CD4-positive, alpha-beta T cell (primary cell): ENCODE data around the gene BAIAP2L2. TPM values are rescaled to one million over a fixed set of nuclear protein-coding genes. Genes with fewer than 3 reads are reported as not detected.
A peak's percentile ranks its signal among the peaks of the same experiment; 100 is the strongest.

ENCODE experiments used
- ATAC-seq: fragments of 200-7000 bp; cut with Tn5 transposase; one replicate; pipeline ENCODE4 v1.10.0; 2022; ENCODE audit warnings: mild to moderate bottlenecking; ENCODE audit not compliant: poor library complexity
- CTCF ChIA-PET: fragments of 350-600 bp; sonication (Branson Sonifier 250); formaldehyde crosslinking; loops from one replicate; lab custom pipeline; 2021; ENCODE audit warnings: antibody characterized with exemption, inconsistent platforms; lab: Charles Lee
- POLR2A ChIA-PET: fragments of 350-600 bp; sonication (Branson Sonifier 250); formaldehyde crosslinking; loops from one replicate; lab custom pipeline; 2021; ENCODE audit warnings: antibody characterized with exemption, inconsistent platforms; lab: Charles Lee
- DNase-seq, 14 experiments: peaks; one replicate each; pipeline ENCODE4 v3.0.0-alpha.2; 2013 to 2020; ENCODE audit warnings: mixed read lengths in 2 of 14
- H3K27ac ChIP-seq, 2 donors: one replicate each; pipeline versions ENCODE4 v1.5.1 to v1.7.0; 2013; ENCODE audit warnings: low read length in 2 of 2, low read depth in 1 of 2, mild to moderate bottlenecking in 1 of 2
- H3K27me3 ChIP-seq, 2 experiments: 1 replicate in 1 of 2; 2 replicates in 1 of 2; pipeline versions ENCODE4 v1.6.1 to v1.7.0; 2013; ENCODE audit warnings: low read length in 2 of 2, control low read depth in 1 of 2, mild to moderate bottlenecking in 1 of 2, moderate library complexity in 1 of 2; ENCODE audit not compliant: insufficient read depth in 2 of 2, control insufficient read depth in 1 of 2
- H3K36me3 ChIP-seq: one replicate; pipeline ENCODE4 v1.6.1; 2013; ENCODE audit warnings: low read length, control low read depth; ENCODE audit not compliant: insufficient read depth
- H3K4me1 ChIP-seq: one replicate; pipeline ENCODE4 v1.6.1; 2013; ENCODE audit warnings: low read length, control low read depth; ENCODE audit not compliant: insufficient read depth
- H3K4me3 ChIP-seq: one replicate; pipeline ENCODE4 v1.5.1; 2013; ENCODE audit warnings: mild to moderate bottlenecking, low read length, moderate library complexity
- H3K9me3 ChIP-seq, 2 experiments: 1 replicate in 1 of 2; 2 replicates in 1 of 2; pipeline versions ENCODE4 v1.6.1 to v1.7.0; 2013; ENCODE audit warnings: low read length in 2 of 2, mild to moderate bottlenecking in 2 of 2, control low read depth in 1 of 2, moderate library complexity in 1 of 2; ENCODE audit not compliant: control insufficient read depth in 1 of 2, insufficient read depth in 1 of 2
- H3K27ac Mint-ChIP-seq: one replicate; pipeline ENCODE4 v1.8.0; 2020; ENCODE audit warnings: mixed read lengths
- H3K27me3 Mint-ChIP-seq: one replicate; pipeline ENCODE4 v1.8.0; 2021; ENCODE audit warnings: mixed read lengths
- H3K36me3 Mint-ChIP-seq: one replicate; pipeline ENCODE4 v1.8.0; 2021; ENCODE audit warnings: low read depth, mixed read lengths
- H3K4me1 Mint-ChIP-seq: one replicate; pipeline ENCODE4 v1.8.0; 2021; ENCODE audit warnings: low read depth, mixed read lengths
- H3K4me3 Mint-ChIP-seq: one replicate; pipeline ENCODE4 v1.8.0; 2020; ENCODE audit warnings: mild to moderate bottlenecking, mixed read lengths
- H3K9me3 Mint-ChIP-seq: one replicate; pipeline ENCODE4 v1.8.0; 2020; ENCODE audit warnings: mixed read lengths
- intact Hi-C, 2 experiments: fragments of 100-400 bp; cut with DNase I in 1 of 2; cut with micrococcal nuclease in 1 of 2; formaldehyde crosslinking; loops; one replicate each; pipeline versions ENCODE4 v1.15.1 to v1.9.0; 2023 to 2025; cut with DNase I, micrococcal nuclease
- total RNA-seq, 174 experiments: library from RNA in 2 of 174; stranded (reverse) in 2 of 174; gene quantifications; one replicate each; pipeline ENCODE4 v1.2.3 and lab custom pipeline; 2021 to 2026
- TF ChIP-seq, protein P1 (sequence below): fragments of 200-600 bp; IDR thresholded peaks from one replicate; pipeline ENCODE4 v1.8.0; 2022; ENCODE audit warnings: antibody characterized with exemption, mild to moderate bottlenecking

The BAIAP2L2 gene
- total RNA-seq, 2 experiments from 2014 or later = 0.45 to 1.0 TPM

DNA sequence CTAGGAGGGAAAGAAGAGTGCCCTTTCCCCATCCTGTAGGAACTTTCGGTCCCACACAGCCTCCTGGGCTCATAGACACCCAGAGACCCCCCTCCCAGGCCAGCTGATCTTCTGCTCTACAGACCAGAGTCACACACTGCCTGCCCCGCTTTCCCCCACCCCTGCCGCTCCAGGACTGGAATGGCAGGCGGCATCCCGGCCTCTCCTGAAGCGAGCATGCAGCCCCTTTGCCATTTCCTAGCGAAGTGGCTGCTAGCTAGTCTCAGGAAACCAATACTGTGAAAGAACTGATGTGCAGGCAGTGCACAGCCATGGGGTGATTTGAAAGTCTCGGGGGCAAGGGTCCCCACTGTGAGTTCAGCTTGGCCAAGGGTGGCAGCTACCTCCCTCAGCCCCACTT lies 44.9 kb downstream of the BAIAP2L2 start:
- ChIA-PET POLR2A (no interaction called here), CTCF (interaction anchor here (1.2 kb wide), 1 partner anchor 13 kb away, joined by 3 read pairs; no protein-coding TSS in a partner anchor)
- Histone ChIP-seq H3K4me1 (no peaks in the 10 kb centered on the region), H3K36me3 (peaks cover 45% of the 10 kb centered on the region), H3K27me3 (no peaks in the 10 kb centered on the region), H3K4me3 (no peak overlapping the region), H3K9me3 (no peaks in the 10 kb centered on the region), H3K27ac (no peak overlapping the region)
- DNase-seq (no peak), ATAC-seq (no peak)
- intact Hi-C loops = no loop called here
- Mint-ChIP-seq H3K4me1 (no peaks in the 10 kb centered on the region), H3K36me3 (peaks cover 69% of the 10 kb centered on the region), H3K27me3 (no peaks in the 10 kb centered on the region), H3K4me3 (no peak overlapping the region), H3K27ac (no peak overlapping the region), H3K9me3 (no peaks in the 10 kb centered on the region)
- TF ChIP-seq, protein P1, sequence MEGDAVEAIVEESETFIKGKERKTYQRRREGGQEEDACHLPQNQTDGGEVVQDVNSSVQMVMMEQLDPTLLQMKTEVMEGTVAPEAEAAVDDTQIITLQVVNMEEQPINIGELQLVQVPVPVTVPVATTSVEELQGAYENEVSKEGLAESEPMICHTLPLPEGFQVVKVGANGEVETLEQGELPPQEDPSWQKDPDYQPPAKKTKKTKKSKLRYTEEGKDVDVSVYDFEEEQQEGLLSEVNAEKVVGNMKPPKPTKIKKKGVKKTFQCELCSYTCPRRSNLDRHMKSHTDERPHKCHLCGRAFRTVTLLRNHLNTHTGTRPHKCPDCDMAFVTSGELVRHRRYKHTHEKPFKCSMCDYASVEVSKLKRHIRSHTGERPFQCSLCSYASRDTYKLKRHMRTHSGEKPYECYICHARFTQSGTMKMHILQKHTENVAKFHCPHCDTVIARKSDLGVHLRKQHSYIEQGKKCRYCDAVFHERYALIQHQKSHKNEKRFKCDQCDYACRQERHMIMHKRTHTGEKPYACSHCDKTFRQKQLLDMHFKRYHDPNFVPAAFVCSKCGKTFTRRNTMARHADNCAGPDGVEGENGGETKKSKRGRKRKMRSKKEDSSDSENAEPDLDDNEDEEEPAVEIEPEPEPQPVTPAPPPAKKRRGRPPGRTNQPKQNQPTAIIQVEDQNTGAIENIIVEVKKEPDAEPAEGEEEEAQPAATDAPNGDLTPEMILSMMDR = no peak

DNA sequence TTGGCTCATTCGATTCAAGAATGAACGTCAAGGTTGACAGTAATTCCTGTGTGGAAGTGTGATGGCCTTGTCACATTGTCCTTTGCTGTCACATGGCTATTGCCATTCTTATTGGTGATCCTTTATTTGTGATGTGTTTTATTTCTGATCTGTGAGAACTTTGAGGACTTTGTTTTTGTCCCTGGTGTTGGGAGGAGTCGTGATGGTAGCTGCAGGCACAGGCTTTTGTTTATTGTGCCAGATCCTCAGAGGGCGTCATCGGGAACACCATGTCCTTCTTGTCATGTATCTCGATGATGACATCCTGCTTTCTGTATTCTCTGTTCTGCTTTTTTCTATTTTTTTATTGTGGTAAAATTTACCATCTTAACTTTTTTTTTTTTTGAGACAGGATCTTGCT lies 47.7 kb downstream of the BAIAP2L2 start:
- CTCF ChIA-PET = no interaction called here
- no peak for DNase-seq
- no peak overlapping the region for H3K4me3 Mint-ChIP-seq

DNA sequence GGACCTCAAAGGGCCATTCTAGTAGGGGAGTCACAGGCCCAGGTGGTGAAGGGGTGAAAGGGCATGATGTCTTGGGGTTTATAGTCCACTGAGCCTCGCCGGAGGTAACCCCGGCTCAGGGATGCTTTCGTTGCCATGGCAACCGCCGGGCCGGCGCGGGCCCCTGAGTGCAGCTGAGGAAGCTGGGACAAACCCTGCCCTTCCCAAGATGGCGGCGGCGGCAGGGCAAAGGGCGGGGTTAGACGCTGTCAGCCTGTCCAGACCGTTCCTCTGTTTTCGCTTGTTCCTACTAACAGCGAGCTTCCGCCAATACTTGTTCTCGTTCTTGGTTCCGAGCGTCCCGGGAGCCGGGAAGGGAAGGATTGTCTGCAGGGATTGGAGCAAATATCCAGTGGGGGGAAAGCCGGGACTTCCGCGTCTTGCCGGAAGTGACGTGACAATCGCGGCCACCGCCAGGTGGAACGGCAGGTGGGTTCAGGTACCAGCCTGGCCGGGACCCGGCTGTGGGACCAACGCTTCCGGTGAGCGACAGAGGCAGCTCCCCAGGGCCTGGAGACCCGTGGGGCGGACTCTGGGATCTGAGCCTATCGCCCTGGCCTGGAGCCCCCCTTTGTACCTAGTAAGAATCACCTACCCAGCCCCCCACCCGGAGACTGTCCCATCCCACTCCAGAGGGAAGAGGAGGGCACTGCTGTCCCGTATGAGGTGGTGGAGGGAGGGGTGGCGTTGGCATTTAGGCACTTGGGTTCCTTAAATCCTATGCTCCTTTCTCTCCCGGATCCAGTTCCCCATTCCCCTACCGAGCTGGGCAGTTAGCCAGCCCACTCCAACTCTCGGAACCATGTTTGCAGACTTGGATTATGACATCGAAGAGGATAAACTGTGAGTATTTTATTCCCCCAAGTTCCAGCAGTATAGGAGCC lies 53.3 kb downstream of the BAIAP2L2 start, which contains the start of gene PICK1:
Gene PICK1, plus strand, starts transcription at position 436 of the 923 bp plus-strand sequence. Its CDS starts 406 bp downstream, at position 842.
- Histone ChIP-seq H3K9me3 (no peaks in the 10 kb centered on the region), H3K36me3 (peaks cover 8% of the 10 kb centered on the region), H3K4me1 (peaks cover 27% of the 10 kb centered on the region), H3K27ac (peak within 1 kb of the TSS; percentile 84 to 94), H3K27me3 (no peaks in the 10 kb centered on the region), H3K4me3 (peak within 1 kb of the TSS; percentile 91)
- TF ChIP-seq, protein P1 = no peak
- peaks cover 22% of the 10 kb centered on the region for H3K36me3 Mint-ChIP-seq
- ChIA-PET POLR2A (interaction anchor here (1.0 kb wide), 1 partner anchor 373 kb away, joined by 3 read pairs; no protein-coding TSS in a partner anchor), CTCF (no interaction called here)
- intact Hi-C loops = loop anchor here in 1 of 2 experiments (5.0 to 10.0 kb wide), 4 partner anchors 125 to 1258 kb away; partner anchors contain the start of genes ANKRD54, EIF3L, PLA2G6 and RPL3
- peak within 1 kb of the TSS; percentile 98 for H3K4me3 Mint-ChIP-seq
- H3K27ac Mint-ChIP-seq = peak within 1 kb of the TSS; percentile 99
- no peaks in the 10 kb centered on the region for H3K9me3 Mint-ChIP-seq
- peak; percentile 84 for ATAC-seq
- peaks cover 20% of the 10 kb centered on the region for H3K4me1 Mint-ChIP-seq
- DNase-seq = peak; percentile 56 to 92 (median 74)
- no peaks in the 10 kb centered on the region for H3K27me3 Mint-ChIP-seq

More for the DNA sequence above, 47.7 kb downstream of the BAIAP2L2 start:
- Mint-ChIP-seq H3K27me3 (no peaks in the 10 kb centered on the region), H3K4me1 (peaks cover 8% of the 10 kb centered on the region), H3K36me3 (peaks cover 62% of the 10 kb centered on the region), H3K27ac (no peak overlapping the region), H3K9me3 (no peaks in the 10 kb centered on the region)
- no peak overlapping the region for H3K4me3 ChIP-seq
- H3K27ac ChIP-seq = no peak overlapping the region
- TF ChIP-seq, protein P1 = no peak
- no peak for ATAC-seq
- no peaks in the 10 kb centered on the region for H3K9me3 ChIP-seq
- peaks cover 33% of the 10 kb centered on the region for H3K36me3 ChIP-seq
- intact Hi-C loops = no loop called here
- H3K27me3 ChIP-seq = no peaks in the 10 kb centered on the region
- POLR2A ChIA-PET = no interaction called here
- H3K4me1 ChIP-seq = peaks cover 3% of the 10 kb centered on the region
